Loucy (cell line): ENCODE measurements around the gene CLCN7.

ENCODE experiments used
- EZH2phosphoT487 ChIP-seq: fragments of 200-600 bp; IDR thresholded peaks from 2 replicates; pipeline ENCODE4 v1.6.1; 2018; ENCODE audit warnings: antibody characterized with exemption, mild to moderate bottlenecking, moderate library complexity, borderline replicate concordance
- TF ChIP-seq, protein P1 (sequence below): fragments of 200-600 bp; sonication (generic); conservative IDR thresholded peaks from 2 replicates; pipeline ENCODE4 v1.5.1; 2014; ENCODE audit warnings: mild to moderate bottlenecking, antibody characterized with exemption, low read length

GRCh38 chr16:1470481-1471251 lies 4.2 kb downstream of the CLCN7 start:
- TF ChIP-seq, protein P1, sequence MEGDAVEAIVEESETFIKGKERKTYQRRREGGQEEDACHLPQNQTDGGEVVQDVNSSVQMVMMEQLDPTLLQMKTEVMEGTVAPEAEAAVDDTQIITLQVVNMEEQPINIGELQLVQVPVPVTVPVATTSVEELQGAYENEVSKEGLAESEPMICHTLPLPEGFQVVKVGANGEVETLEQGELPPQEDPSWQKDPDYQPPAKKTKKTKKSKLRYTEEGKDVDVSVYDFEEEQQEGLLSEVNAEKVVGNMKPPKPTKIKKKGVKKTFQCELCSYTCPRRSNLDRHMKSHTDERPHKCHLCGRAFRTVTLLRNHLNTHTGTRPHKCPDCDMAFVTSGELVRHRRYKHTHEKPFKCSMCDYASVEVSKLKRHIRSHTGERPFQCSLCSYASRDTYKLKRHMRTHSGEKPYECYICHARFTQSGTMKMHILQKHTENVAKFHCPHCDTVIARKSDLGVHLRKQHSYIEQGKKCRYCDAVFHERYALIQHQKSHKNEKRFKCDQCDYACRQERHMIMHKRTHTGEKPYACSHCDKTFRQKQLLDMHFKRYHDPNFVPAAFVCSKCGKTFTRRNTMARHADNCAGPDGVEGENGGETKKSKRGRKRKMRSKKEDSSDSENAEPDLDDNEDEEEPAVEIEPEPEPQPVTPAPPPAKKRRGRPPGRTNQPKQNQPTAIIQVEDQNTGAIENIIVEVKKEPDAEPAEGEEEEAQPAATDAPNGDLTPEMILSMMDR, result no peak
- TF ChIP-seq EZH2phosphoT487, result no peak
